ENCODE data around the gene WDTC1. TPM values are rescaled to one million over a fixed set of nuclear protein-coding genes. Genes with fewer than 3 reads are reported as not detected.

WDTC1 gene, protein sequence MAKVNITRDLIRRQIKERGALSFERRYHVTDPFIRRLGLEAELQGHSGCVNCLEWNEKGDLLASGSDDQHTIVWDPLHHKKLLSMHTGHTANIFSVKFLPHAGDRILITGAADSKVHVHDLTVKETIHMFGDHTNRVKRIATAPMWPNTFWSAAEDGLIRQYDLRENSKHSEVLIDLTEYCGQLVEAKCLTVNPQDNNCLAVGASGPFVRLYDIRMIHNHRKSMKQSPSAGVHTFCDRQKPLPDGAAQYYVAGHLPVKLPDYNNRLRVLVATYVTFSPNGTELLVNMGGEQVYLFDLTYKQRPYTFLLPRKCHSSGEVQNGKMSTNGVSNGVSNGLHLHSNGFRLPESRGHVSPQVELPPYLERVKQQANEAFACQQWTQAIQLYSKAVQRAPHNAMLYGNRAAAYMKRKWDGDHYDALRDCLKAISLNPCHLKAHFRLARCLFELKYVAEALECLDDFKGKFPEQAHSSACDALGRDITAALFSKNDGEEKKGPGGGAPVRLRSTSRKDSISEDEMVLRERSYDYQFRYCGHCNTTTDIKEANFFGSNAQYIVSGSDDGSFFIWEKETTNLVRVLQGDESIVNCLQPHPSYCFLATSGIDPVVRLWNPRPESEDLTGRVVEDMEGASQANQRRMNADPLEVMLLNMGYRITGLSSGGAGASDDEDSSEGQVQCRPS
- 6.3 to 8.0 TPM (median 7.3 TPM) in 5 replicates for total RNA-seq (2022; extraction: Qiagen RNA extraction)

DNA sequence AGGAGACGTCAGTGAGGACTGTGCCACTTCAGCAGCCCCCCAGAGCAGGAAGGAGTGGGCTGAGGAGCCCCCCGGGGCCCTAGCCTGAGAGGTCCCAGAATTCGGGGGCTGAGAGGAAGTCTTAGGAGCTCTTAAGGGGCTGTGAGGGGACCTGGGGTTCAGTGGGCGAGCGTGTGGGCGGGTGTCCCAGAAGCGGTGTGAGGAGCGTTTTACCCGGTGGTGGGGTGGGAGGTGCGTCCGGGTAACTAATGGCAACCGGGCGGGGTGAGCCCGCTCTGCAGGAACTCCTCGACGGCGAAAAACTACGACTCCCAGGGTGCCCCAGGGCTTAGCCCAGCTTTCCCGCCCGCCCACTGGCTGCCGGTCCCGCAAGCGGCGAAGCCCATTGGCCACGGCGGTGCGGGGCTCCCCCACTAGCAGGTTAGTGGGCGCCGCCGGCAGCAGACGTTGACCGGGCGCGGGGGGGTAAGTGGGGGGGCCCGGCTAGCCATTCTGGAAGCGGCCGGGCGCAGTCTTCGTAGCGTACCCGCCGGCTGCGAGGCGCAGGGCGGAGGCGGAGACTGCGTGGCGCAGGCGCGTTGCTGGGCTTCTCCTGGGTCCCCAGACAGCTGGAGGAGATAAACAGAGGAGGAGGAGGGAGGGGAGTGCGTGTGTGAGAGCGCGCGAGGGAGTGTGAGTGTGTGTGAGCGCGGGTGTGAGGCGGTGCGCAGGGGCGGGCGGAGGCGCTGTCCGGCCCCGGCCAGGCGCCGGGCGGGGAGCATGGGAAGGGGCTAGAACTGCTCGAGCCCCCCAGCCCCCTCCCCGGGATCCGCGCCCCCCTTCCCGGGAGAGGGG lies at the start of gene WDTC1:
WDTC1 (plus strand) TSS at position 584 of the 834 bp plus-strand sequence. CDS start 26,423 bp downstream, outside the sequence.

DNA sequence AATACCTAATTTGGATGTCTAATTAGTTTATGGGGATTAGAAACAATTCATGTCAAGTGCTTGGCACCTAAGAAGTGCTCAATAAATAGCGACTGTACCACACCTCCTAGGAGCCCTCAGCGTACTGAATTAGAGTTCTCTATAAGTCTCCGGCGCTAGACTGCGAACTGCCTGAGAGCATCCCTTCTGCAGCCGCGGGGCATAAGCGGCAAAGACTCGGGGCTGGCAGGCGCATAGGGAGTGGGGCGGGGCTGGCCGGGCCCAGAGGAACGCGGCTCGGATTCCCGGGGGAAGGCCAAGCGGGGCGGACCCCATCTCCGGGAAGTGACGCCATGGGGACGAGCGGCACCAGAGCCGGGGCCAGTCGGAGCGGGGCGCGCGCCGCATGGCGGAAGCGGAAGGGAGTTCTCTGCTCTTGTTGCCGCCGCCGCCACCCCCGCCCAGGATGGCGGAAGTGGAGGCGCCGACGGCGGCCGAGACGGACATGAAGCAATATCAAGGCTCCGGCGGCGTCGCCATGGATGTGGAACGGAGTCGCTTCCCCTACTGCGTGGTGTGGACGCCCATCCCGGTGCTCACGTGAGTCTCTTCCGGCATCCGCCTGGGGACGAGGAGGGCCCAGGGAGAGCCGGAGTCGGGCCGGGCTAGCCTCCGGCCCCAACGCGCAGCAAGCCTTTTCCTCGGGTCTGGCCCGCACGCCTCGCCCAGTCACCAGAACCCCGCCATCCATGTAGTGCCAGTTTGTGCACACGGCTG lies 87.6 kb downstream of the WDTC1 start, which contains the start of gene TMEM222:
TMEM222 (plus strand) TSS at position 351 of the 756 bp plus-strand sequence; CDS start at position 386, 35 bp downstream.

DNA sequence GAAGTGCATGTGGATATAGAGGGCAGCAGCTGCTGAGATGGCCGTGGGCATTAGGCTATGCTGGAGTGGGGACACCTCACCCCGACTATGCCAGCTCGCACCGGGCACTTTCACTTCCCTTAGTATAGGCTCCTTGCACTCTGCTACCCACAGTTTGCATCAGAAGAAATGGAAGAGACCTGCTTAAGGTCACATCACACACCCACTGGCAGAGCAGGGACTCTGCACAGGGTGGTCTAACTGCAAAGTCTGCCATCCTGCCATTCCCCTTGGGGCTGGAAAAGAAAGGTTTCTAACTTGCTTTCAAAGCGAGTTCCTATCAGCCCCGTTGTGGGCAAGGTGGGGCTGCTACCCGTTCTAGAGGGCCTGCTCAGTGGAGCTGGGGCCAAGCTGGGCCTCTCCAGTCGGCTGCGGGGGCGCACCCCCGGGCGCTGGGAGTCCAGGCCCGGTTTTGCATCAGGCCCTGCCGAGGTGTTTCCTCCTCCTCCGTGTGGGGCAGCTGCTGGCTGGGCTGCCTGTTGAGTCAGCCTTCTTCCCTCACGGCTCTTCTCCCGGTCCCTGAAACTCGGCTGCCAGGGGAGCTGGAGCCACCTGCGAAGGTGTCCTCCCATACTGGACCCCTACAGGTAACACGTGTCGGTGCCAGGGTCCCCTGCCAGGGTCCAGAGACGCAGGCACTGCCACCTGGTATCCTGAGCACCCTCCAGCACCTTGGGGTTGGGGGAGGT lies 107.3 kb downstream of the WDTC1 start, which contains the start of gene SYTL1:
SYTL1 (plus strand) TSS at position 498 of the 728 bp plus-strand sequence. CDS start 3,313 bp downstream, outside the sequence.

Other genes with a start within 250 kb of the WDTC1 start
- gene TRNP1, start 240.9 kb upstream of the WDTC1 start, total RNA-seq (2022; extraction: Qiagen RNA extraction): 200 to 287 TPM (median 278 TPM) in 5 replicates
- gene TENT5B, start 221.8 kb upstream of the WDTC1 start, total RNA-seq (2022; extraction: Qiagen RNA extraction): 1.3 to 1.9 TPM (median 1.5 TPM) in 5 replicates
- gene SLC9A1, start 79.5 kb upstream of the WDTC1 start, total RNA-seq (2022; extraction: Qiagen RNA extraction): 14.8 to 19.5 TPM (median 17.2 TPM) in 5 replicates
- 41.7 to 51.8 TPM (median 46.5 TPM) in 5 replicates for gene TMEM222, start 87.5 kb downstream of the WDTC1 start, total RNA-seq (2022; extraction: Qiagen RNA extraction)
- gene SYTL1, start 107.4 kb downstream of the WDTC1 start, total RNA-seq (2022; extraction: Qiagen RNA extraction): 0.26 to 0.56 TPM (median 0.51 TPM) in 5 replicates
- gene MAP3K6, start 132.3 kb downstream of the WDTC1 start, total RNA-seq (2022; extraction: Qiagen RNA extraction): 12.7 to 19.2 TPM (median 16.2 TPM) in 5 replicates
- not detected in 5 replicates for gene FCN3, start 140.2 kb downstream of the WDTC1 start, total RNA-seq (2022; extraction: Qiagen RNA extraction)
- not detected in 5 replicates for gene CD164L2, start 148.7 kb downstream of the WDTC1 start, total RNA-seq (2022; extraction: Qiagen RNA extraction)
- gene GPR3, start 158.0 kb downstream of the WDTC1 start, total RNA-seq (2022; extraction: Qiagen RNA extraction): 1.3 to 1.8 TPM (median 1.7 TPM) in 5 replicates